ENCODE data around the gene ARHGAP42.

ARHGAP42 gene

DNA sequence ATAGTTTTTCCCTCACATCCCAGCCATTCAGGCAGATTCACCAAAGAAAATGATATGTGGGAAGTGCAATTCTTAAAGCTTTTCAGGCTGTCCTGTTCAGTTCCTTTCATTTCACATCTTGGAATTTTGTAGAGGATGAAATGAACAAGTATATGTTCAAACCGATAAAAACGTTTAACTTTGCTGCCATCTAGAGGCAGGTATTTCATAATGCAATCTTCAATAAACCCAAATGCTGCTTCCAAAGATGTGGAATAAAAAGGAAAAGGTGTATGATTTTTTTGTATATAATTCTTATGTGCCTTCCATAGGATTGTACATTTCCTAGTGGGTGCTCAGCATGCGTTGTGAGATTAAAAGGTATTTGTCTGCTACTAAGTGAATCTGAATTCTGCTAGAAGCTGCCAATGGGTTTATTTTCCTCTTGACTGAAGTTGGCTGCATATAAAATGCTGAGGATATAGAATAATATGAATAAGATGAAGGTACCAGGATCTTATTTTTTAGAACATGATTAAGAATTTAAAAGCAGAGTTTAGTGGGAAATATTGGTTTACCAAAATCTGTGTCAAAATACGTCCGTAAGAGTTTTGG, 243.2 kb downstream of the ARHGAP42 start:
- peak; percentile 58 for DNase-seq

DNA sequence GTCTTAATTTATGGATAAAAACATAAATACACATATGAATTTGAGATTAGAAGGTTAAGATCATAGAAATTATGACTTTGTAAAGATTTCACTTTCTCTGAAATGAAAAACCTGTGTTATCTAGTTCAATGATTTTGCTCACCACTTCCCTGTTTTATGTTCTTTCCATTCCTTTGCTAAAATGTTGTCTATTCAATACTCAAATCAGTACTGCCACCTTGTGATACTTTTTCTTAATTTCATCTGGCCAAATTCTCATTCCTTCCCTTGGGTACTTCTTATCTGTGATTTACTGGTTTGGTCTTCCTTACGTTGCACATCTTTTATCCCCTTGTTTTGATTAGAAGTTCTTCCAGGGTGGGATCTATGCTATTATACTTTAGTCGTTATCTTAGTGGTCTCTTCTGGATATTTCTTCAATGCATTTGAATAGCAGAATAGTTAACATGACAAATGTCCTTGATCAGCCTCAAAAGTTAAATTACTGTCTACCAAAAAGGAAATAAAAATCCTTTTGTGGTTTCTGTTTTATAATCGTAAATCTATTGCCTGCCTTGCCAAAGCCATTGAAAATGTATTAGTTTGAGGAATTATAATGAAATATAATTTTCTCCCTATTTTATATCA, 245.5 kb downstream of the ARHGAP42 start:
- peak; percentile 3 for DNase-seq

DNA sequence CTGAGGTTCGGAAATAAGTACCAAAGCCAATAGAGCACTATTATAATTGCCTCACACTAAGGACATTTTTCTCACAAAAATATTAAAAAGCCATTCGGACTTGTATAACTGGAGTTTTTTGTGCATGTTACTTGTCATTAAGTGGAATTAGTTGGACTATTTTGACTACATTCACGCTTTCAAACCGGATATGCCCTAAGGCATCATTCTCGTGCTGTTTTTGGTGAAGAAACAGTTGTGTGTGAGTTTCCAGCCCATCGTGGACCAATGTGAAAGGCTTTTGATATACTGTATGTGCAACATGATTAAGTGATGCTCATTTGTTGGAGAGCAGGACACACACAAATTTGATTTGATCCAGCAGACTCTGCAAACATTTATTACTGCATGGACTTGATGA, 249.7 kb downstream of the ARHGAP42 start:
- no peak for DNase-seq

DNA sequence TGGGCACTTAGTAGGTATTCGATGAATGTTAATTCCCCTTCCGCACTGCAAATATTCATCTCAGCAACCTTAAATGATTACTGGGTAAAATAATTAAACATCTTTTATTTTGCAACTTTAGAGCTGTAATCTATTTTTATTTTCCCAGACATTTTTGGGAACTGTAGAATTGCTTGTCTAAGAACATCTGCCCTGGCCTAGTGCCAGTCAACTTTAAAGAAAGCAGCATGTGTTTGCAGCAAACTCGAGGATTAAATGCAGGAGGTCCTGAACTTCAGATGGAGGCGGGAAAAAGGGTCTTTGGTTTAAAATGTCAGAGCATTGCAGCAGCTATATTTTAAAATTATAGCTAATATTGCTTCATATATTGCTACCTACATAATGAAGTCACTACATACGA, 252.5 kb downstream of the ARHGAP42 start:
- no peak for DNase-seq

DNA sequence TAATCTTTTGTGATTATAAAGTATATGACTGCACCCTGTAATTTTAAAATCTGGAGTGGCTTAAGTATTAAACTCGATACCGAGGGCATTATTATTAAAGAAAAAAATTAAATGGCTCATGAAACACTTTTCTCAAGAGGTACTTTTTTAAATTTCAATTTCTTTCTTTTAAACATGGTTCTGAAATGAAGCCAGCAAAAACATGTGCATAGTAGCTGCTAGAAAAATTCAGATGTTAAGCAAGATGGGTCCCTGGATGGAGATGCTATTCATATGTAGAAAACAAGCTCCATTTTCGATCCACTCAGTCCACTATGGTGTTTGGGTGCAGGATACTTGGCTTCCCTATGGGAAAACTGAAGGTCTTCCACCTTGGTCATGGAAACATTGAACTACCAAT, 253.0 kb downstream of the ARHGAP42 start:
- no peak for DNase-seq

DNA sequence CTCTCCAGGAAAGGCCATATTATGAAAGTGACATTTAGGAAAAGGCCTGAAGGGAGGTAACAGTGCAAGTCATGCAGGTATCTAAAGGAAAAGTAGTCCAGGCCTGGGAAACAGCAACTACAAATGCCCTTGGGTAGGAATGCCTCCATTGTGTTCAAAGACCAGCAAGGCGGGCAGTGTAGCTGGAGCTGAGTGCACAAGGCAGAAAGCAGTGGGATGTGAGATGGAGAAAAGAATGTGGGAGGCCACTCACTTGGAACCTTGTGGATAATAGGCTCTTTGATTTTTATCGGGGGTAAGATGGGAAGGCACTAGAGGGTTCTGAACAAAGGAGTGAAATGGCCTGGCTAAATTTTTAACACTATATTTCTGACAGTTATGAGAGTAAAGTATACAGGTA, 253.9 kb downstream of the ARHGAP42 start:
- DNase-seq = no peak

DNA sequence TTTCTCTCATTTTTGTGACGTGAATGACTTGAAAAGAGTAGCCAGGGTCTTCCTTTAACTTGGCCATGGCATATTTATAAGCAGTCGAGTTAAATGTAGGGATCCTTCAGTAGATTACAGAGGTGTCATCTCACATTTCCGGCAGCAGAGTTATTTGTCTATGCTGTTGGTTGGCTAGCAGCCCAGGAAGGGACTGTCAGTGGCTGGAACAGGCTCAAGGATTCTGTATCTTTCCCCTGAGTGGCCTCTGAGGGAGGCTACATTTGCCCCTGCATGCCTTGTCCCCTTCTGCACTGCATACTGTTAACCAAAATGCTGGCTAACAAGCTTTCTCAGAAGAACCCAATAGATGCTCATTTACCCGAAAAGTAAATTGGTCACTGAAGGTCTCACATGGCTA, 254.9 kb downstream of the ARHGAP42 start:
- peak; percentile 51 for DNase-seq

DNA sequence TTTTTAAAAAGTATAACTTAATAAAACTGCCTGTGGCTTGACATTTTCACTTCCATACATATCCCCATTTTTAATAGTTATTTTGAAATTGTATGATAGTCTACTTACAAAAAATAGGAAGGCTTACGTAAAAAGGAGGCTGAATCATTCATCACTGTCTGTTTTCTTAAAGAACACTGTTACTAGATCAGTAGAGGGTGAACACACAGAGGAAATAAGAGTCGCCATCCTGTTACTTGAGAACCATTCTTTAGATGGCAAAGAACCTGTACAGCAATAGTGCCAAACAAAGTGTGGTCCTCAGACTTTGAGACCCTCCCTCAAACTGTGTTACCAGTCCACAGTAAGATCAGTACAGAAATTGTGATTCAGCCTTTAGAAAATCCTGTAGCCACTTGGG, 261.8 kb downstream of the ARHGAP42 start:
- DNase-seq = no peak

DNA sequence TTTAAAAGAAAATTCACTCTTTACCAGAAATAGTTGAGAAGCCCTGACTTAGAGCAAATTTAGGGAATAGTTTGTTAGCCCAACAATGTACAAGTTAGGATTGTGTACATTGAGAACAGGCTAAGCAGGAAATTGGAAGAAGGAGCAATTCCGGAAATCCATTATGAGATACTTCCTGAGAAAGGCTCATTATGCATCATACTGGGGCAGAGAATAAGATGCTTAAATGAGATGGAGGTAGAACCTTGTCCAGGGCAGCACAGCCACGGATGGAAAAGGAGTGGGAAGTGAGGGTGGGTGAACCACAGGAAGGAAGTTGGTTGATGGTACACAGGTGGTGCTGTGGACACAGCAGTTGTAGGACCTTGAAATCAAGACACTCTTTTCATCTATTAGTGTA, 262.4 kb downstream of the ARHGAP42 start:
- no peak for DNase-seq

DNA sequence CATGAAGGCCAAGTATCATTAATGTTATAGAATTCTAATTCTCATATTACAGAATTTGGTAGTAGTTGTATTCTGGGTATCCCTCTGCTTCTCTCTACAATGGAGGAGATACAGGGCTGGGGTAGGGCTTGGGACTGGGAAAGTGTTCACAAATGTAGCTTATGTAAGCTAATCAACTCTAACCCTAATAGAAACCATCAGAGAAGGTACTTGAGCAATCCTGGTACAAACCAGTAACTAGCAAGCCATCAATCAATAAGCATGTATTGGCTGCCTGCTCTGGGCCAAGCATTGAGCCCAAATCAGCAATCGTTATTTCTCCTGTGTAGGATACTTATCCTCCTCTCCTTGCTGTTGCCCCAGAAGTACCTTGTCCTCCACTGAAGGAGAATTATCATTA, 268.2 kb downstream of the ARHGAP42 start:
- no peak for DNase-seq

DNA sequence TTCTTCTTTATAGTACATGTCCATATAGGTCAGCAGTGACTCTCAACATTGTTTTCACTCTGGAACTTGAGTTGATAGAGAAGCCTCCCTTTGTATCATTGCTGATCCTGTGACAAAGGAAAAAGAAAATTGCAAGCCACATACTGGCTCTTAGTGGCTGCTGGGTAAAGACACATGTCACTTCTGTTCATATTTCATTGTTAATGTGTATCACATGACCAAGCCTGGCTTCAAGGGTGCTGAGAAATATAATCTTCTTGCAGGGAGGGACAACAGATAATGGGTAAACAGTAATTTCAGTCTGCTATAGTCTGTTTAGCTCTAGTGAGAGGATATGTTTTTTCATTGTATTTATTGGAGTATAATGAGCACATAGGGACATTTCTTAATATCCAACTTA, 269.3 kb downstream of the ARHGAP42 start:
- no peak for DNase-seq

DNA sequence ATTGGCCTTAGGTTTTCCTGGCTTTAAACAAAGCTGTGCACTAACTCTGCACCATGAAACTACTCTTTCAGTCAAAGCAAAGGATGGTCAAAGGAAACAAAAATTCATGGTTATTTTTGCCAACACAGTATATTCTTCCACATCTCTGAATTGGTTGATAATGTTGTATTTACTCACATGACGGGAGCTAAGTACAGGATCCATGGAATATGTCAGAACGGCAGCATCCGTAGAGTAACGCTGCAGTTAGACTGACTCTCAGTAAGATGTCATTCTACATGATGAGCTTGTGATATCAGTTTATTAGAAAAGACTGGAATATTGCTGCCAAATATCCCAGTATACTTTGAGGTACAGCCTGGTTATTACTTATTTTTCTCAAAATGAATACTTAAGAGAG, 270.4 kb downstream of the ARHGAP42 start:
- DNase-seq = no peak

DNA sequence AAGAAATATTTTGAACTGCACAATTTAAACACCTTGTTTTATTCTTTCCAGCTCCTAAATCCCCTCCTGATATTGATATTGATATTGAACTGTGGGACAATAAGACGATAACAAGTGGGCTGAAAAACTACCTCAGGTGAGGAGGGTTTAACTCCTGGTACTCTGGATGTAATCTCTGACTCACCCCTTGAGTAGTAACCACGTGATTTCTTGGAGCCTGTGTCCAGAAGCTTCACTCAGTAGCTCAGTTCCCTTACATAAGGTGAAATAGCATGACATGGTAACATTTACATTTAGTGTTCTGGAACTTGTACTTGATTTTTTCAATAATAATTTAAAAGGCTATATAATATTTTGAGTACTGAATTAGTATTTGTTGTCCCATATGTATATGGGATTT, 274.5 kb downstream of the ARHGAP42 start:
- DNase-seq = no peak

DNA sequence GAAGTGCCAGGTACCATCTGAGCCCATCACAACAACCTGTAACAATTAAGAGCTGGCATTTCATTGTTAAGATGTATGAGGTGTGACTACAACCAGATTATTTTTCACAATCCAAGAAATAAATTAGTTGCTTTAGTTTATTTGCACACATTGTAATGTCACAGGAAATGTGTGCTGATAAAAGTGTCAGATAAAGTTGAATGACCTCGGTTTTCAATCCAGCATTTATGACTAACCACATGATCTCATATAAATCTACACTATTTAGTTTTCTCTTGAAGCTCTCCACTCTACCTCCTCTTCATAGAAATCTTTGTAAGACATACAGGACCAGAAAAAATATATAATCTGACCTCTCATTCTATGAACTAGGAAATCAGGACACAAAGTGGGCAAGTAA, 276.3 kb downstream of the ARHGAP42 start:
- DNase-seq = no peak

DNA sequence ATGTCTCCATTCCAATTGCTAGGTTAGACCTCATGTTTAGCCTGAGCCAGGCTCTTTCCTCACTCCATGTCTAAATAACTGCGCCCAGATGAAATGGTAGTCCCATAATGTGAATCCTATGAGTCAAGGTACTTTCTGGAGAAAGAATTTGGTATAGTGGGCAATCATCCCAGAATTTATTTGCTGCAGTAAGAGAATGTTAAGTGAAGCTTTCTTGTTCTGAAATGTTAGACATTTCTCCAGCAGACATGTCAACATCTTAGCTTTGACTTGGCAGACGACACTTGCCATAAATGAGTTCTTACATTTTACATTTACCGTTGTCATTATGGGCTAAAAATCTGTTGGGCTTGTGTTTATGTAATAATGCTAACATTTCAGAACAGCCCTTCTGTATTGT, 277.3 kb downstream of the ARHGAP42 start:
- no peak for DNase-seq

DNA sequence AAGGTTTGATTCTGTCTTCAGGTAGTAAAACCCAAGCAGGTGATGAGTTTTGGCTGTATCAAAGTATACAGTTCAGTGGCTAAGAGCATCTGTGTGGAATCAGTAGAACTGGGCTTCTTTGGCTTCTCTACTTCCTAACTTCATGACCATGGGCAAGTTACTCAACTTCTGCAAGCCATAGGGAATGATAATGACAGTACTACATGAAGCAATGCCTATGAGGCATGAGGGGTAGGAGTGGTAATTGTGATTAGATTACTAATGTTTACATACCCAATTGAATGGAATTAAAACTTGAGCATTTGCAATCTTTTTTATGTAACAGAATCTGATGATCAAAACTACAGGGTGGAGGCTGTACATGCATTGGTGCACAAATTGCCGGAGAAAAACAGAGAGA, 278.3 kb downstream of the ARHGAP42 start:
- DNase-seq = no peak

DNA sequence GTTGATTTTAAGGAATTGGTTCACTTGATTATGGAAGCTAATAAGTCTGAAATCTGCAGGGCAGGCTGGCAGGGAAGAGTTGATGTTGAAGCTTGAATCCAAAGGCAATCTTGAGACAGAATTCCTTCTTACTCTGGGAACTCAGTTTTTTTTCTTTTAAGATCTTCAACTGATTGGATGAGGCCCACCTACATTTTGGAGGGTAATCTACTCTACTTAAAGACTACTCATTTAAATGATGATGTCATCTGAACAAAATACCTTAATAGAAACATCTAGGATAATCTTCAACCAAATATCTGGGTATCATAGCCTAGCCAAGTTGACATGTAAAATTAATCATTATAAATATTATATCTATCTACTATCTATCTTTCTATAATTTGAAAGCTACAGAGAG, 279.3 kb downstream of the ARHGAP42 start:
- no peak for DNase-seq

DNA sequence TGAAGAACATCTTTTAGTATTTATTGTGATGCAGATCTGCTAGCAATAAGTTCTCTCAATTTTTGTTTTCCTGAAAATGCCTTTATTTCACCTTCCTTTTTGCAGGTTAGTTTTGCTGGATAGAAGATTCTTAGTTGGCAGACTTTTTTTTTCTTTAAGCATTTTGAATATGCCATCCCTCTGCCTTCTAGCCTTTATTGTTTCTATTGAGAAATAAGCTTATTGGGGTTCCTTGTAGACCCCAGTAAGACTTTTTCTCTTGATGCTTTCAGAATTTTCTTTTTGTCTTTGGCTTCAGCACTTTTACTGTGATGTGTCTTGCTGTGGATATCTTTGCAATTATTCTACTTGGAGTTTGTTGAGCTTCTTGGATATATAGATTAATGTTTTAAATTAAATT, 281.9 kb downstream of the ARHGAP42 start:
- DNase-seq = no peak

DNA sequence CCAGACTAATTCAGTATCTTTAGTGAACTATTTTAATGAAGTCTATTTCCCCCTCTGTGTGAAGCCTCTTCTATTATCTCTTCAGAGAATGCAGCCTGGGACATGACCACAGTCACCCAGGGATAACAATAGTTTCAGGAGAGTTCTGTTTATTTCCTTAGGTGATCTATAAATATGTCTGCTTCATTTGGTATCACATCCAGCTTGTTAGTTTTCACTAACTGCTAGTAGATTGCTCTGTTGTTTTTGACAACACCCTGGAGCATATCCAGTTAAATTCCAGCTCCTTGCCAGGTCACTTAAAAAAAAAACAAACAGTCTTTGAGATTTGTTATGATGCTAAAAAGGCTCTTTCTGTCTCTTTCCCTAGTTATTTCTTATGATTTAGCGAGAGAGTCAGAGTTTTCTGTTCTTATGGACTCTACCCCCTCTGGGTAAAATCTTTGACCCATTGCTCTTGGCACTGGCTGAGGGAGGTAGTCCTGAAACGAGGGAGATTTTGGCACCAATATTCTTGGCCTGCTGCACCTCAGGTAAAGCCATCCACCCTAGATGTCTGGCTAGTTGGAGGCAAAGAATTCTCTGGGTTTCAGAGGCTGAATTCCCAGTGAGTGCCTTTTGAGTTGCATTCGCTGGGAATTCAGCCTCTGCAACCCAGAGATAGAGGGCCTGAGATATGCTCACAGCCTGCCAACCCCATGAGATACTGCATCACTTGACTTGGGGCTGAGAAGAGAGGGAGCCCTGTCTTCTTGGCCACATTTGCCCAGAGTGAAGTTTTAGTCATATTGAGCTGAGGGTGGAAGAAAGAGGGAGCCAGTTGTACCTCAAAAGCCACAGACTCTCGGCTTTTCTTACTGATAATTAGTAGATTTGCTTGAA, 283.4 kb downstream of the ARHGAP42 start:
- no peak for DNase-seq

DNA sequence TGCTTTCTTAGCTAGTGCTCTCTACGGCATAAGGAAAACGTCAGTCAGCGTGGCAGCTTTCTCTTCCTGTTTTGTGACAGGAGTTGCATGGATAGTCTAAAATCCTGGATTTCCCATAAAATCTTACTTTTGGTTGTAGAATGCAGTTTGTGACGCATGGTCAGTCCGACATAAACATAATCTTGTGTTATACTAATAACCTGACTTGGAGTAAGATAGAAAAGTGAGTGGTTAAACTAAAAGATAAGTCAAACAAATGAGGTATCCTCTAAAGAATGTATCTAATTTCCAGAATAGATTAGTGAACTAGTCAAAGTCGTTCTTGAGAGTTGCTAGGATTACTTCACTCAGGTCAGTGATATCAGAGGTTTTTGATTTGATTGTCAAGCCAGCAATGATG, 285.0 kb downstream of the ARHGAP42 start:
- no peak for DNase-seq

DNA sequence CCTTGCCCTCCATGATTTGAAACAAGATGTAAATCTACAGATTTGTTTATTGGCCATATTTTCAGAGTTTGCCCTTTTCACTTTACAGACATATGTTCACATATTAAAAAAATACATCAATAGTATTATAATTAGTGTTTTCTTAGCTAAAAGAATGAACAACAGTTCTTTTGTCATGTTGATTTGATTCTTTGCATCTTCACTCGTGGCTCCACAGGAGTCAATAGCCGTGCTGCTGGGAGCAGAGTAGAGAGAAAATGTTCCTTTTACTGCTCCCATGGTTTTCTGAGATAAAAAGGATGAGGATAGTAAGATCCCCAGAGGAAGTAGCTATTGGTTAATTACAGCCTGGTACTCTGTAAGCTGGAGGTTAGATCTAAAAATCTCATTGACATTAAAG, 291.4 kb downstream of the ARHGAP42 start:
- no peak for DNase-seq

DNA sequence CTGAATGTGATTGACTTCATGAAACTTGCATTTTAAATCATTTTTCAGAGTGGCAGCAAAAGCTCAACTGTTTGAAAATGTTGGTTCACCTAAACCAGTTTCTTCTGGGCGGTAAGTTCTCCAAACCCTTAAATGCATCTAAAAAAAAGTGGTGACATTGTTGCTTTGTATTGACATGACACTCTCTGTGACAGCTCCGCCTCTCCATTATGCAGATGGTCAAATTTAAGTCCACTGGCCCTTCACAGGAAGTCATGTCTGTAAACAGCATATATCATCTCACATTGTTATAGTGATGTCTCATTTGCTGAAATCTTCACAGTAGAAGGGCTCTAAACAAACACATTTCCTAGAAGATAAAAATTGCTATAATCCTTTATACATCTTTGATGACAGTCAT, 291.9 kb downstream of the ARHGAP42 start:
- DNase-seq = no peak

DNA sequence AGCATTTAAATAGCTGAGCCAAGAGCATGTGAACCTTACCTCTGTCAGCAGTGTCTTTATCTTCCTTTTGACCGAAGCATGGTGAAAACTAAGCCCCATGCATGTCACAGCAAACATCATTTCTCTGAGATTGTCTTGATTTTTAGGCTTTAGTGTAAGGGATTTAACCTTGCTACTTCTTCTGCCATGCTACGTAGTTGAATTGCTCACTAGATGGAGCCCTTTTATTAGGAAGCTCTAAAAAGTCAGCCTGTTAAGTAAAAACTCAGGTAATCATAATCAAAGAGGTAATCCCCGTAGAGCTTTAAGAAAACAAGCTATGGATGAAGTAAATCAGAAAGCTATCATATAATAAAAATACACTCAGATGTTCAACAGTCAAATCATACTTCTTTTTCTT, 293.1 kb downstream of the ARHGAP42 start:
- peak; percentile 23 for DNase-seq

DNA sequence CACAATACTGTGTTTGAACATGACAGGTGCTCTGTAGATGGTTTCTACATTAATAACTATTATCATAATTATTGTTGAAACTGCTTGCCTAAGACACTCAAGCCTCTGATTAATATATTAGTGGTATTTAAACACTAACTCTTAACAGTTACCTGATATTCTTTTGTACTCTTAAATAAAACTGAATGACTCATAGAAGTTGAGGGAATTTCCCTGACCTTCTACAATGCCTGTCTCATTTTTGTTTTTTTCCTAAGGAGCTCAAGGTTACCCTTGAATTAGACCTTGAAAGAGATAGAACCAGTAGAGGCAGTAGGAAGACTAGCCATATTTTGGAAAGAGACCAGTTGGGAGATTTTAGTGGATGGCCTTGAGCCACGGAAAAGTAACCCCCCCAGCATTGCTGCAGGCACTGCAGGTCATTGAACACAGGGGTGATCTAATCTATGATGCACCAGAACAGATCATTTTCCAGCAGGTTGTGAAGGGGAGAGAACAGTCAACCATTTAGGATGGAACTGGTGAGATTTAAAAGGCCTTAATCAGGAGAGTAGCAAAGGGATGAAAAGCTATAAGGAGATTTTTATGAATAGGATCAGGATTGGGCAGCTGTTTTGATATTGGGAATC, 294.2 kb downstream of the ARHGAP42 start:
- no peak for DNase-seq

Measured in COR-L47 (cell line).